ENCODE data around the gene KLC4.
"Not testable (repeated sequence)": the region's sequence is repeated elsewhere in the genome, so short reads cannot be mapped to it uniquely, and the experiment has no call there.

The KLC4 gene

DNA sequence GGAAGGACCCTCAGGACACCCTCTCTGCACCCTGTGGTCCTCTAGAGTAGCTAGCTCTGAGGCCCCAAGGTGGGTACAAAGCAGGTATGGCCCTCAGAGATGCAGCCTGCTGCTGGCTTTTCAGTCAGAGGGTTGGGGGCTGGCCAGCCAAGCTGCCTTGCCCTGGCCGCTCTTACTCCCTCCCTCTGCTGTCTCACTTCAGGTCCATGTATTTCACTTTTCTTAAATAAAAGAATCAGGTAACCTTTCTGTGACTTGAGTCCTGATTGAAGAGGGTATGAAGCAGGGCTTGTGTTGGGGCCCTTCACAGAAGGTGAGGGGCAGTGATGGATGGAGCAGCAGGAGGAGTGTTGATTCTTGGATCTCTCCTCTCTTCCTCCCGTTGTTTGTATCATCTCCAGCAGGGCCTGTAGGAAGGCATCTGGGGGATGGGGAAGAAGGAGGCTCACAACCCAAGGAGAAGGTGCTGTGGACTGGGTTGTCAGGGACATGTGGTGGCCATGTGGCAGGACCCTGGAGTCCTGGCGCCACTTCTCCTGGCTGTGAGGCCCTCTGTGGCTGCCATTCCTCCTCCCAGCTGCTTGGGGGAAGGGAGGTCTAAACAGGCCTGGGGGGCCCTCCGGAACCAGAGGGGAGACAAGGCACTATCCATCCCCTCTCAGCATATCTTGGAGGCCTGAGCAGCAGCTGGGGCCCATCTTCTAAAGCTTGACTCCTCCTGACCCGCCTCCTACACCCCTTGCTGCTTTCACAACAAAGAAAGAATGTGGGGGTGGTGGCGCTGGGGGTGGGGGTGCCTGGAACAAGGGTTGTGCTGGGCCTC lies 15.6 kb downstream of the KLC4 start:
- Mint-ChIP-seq H3K27me3 (peaks cover 29% of the 10 kb centered on the region), H3K4me3 (no peak overlapping the region), H3K36me3 (ENCODE audit: low read depth) (peaks cover 16% of the 10 kb centered on the region), H3K27ac (no peak overlapping the region), H3K9me3 (no peaks in the 10 kb centered on the region), H3K4me1 (ENCODE audit: low read depth) (peaks cover 9% of the 10 kb centered on the region)
- DNase-seq, result no peak

- H3K27ac Mint-ChIP-seq, result no peak within 1 kb of the TSS
- peaks cover 16% of the 10 kb centered on the region for H3K36me3 Mint-ChIP-seq (ENCODE audit: low read depth)
- H3K9me3 Mint-ChIP-seq, result no peaks in the 10 kb centered on the region
- H3K4me1 Mint-ChIP-seq (ENCODE audit: low read depth), result peaks cover 9% of the 10 kb centered on the region
- peaks cover 29% of the 10 kb centered on the region for H3K27me3 Mint-ChIP-seq
- DNase-seq, result peak; percentile 60
- H3K4me3 Mint-ChIP-seq, result peak within 1 kb of the TSS; percentile 74
These were observed 16.4 kb downstream of the KLC4 start, which contains the start of gene PTK7 for GRCh38 chr6:43075670-43076463. PTK7 (plus strand) TSS chr6:43076314; CDS start chr6:43076489, 175 bp downstream.

GRCh38 chr6:43076464-43077332 lies 17.3 kb downstream of the KLC4 start:
- Mint-ChIP-seq H3K4me3 (peak overlapping the region; percentile 74), H3K27me3 (peaks cover 29% of the 10 kb centered on the region), H3K4me1 (ENCODE audit: low read depth) (peaks cover 9% of the 10 kb centered on the region), H3K9me3 (no peaks in the 10 kb centered on the region), H3K36me3 (ENCODE audit: low read depth) (peaks cover 13% of the 10 kb centered on the region), H3K27ac (no peak overlapping the region)
- DNase-seq, result no peak

DNA sequence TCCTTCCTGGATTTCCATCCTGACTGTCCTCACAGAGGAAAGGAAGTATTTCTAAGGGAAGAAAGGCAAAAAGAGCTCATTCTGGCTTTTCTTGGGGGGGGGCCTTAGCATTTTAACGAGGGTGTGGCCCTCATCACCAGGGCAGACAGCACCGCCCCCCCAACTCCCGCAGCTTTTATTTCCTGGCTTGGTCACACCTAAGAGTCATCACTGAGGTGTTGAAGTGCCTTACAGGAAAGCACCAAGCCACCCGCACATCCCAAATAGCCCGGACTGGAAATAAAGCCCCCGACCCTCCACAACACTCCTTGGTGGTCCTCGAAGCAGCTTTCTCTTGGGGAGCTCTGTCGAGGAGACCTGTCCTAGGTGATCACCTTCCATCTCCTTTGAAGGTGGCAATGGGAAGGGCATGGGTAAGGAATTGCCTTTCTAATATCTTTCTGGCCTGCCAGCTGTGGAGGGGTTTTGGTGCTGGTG lies 17.9 kb downstream of the KLC4 start:
- H3K27me3 Mint-ChIP-seq, result peaks cover 29% of the 10 kb centered on the region
- H3K4me1 Mint-ChIP-seq (ENCODE audit: low read depth), result peaks cover 9% of the 10 kb centered on the region
- H3K27ac Mint-ChIP-seq, result no peak overlapping the region
- peaks cover 11% of the 10 kb centered on the region for H3K36me3 Mint-ChIP-seq (ENCODE audit: low read depth)
- peak overlapping the region; percentile 74 for H3K4me3 Mint-ChIP-seq
- no peak for DNase-seq
- no peaks in the 10 kb centered on the region for H3K9me3 Mint-ChIP-seq

DNA sequence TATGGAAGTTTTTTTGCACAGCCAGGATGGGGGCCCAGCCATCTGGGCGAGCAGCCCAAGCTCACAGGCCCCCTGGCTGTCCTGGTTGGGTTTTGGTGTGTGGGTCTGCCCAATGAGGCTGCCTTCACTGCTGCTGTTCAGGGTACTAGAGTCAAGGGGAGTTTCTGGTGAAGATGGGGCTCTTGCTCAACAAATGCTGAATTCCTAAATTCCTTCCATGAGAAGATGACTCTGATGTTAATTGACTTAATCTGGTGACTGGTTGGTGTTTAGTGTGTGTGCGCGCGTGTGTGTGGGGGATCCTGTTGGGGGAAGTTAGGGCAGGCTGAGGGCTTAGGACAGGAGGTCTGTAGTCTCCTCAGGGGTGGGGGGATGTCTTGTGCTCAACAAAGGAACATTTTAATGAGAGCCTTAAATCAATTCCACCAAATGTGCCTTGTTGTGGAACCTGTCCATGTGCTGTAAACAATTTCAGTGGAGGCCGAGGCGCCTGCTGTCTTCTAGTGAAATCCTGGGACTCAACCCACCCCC lies 18.6 kb downstream of the KLC4 start:
- peaks cover 9% of the 10 kb centered on the region for H3K4me1 Mint-ChIP-seq (ENCODE audit: low read depth)
- no peak overlapping the region for H3K4me3 Mint-ChIP-seq
- peaks cover 6% of the 10 kb centered on the region for H3K36me3 Mint-ChIP-seq (ENCODE audit: low read depth)
- no peak overlapping the region for H3K27ac Mint-ChIP-seq
- DNase-seq, result no peak
- peaks cover 29% of the 10 kb centered on the region for H3K27me3 Mint-ChIP-seq
- no peaks in the 10 kb centered on the region for H3K9me3 Mint-ChIP-seq

- H3K4me3 Mint-ChIP-seq, result no peak overlapping the region
- H3K9me3 Mint-ChIP-seq, result no peaks in the 10 kb centered on the region
- no peak for DNase-seq
- H3K27me3 Mint-ChIP-seq, result peaks cover 29% of the 10 kb centered on the region
- no peak overlapping the region for H3K27ac Mint-ChIP-seq
- peaks cover under 1% of the 10 kb centered on the region for H3K36me3 Mint-ChIP-seq (ENCODE audit: low read depth)
- H3K4me1 Mint-ChIP-seq (ENCODE audit: low read depth), result peaks cover 9% of the 10 kb centered on the region
These were observed 19.3 kb downstream of the KLC4 start for GRCh38 chr6:43078691-43079090.

GRCh38 chr6:43081043-43081442 lies 21.6 kb downstream of the KLC4 start:
- Mint-ChIP-seq H3K4me3 (no peak overlapping the region), H3K9me3 (no peaks in the 10 kb centered on the region), H3K4me1 (ENCODE audit: low read depth) (peaks cover 9% of the 10 kb centered on the region), H3K36me3 (ENCODE audit: low read depth) (no peaks in the 10 kb centered on the region), H3K27ac (no peak overlapping the region), H3K27me3 (peaks cover 23% of the 10 kb centered on the region)
- no peak for DNase-seq

- not testable (repeated sequence) for H3K27ac Mint-ChIP-seq; H3K9me3 Mint-ChIP-seq; H3K4me3 Mint-ChIP-seq; DNase-seq; H3K36me3 Mint-ChIP-seq (ENCODE audit: low read depth)
- peaks cover 11% of the 10 kb centered on the region for H3K4me1 Mint-ChIP-seq (ENCODE audit: low read depth)
- peaks cover 17% of the 10 kb centered on the region for H3K27me3 Mint-ChIP-seq
These were observed 22.5 kb downstream of the KLC4 start for GRCh38 chr6:43081922-43082321.

- Mint-ChIP-seq H3K27me3 (peaks cover 6% of the 10 kb centered on the region), H3K4me3 (no peak overlapping the region), H3K27ac (no peak overlapping the region), H3K36me3 (ENCODE audit: low read depth) (no peaks in the 10 kb centered on the region), H3K4me1 (ENCODE audit: low read depth) (peaks cover 8% of the 10 kb centered on the region), H3K9me3 (no peaks in the 10 kb centered on the region)
- DNase-seq, result no peak
These were observed 23.6 kb downstream of the KLC4 start for GRCh38 chr6:43082806-43083655.

DNA sequence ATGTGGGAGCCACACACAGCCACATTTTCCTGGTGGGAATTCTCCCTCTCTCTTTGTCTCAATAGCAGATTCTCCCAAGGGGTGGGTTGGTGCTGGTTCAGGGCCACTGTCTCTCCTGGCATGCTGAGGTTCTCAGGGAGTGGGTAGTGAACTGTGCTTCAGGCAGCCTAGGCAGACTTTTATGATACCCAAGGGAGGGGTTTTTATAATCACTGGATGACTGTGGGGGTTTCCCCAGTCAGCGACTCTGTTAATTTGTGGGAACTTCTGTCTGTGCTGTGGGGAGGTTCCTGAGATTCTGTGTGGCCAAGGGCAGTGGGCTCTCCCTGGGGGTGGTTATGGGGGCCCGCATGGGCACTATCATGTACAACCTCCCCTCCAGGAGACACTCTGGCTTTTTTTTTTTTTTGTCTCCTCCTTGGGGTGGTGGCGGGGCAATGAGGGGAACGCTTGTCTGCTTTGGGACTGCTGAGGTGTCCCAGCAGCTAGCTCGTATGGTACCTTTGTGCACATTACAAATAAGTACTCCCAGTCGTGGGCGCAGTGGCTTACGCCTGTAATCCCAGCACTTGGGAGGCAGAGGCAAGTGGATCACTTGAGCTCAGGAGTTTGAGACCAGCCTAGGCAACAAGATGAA lies 26.7 kb downstream of the KLC4 start:
- Mint-ChIP-seq H3K9me3 (no peaks in the 10 kb centered on the region), H3K4me3 (no peak overlapping the region), H3K36me3 (ENCODE audit: low read depth) (no peaks in the 10 kb centered on the region), H3K27ac (no peak overlapping the region), H3K4me1 (ENCODE audit: low read depth) (peaks cover 8% of the 10 kb centered on the region), H3K27me3 (no peaks in the 10 kb centered on the region)
- no peak for DNase-seq

DNA sequence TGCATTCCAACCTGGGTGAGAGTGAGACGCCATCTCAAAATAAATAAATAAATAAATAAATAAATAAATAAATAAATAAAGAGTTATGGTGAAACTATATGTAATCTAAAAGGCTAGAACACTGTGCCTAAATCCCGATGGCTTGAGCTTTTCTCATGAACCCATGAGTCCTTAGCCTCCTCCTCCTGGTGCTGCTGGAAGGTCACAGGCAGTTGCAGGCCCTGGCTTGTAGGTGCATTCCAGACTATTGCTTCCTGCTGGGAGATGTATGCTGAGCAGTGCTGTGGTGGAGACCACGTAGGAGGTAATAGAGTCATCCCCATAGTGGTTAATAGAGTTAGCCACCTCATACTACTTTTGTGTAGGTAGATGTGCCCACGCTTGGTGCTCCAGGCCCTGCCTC lies 29.2 kb downstream of the KLC4 start:
- no peaks in the 10 kb centered on the region for H3K9me3 Mint-ChIP-seq
- H3K27ac Mint-ChIP-seq, result no peak overlapping the region
- peaks cover 14% of the 10 kb centered on the region for H3K4me1 Mint-ChIP-seq (ENCODE audit: low read depth)
- no peaks in the 10 kb centered on the region for H3K36me3 Mint-ChIP-seq (ENCODE audit: low read depth)
- no peaks in the 10 kb centered on the region for H3K27me3 Mint-ChIP-seq
- no peak for DNase-seq
- no peak overlapping the region for H3K4me3 Mint-ChIP-seq

- Mint-ChIP-seq H3K4me1 (ENCODE audit: low read depth) (peaks cover 16% of the 10 kb centered on the region), H3K9me3 (no peaks in the 10 kb centered on the region), H3K4me3 (no peak overlapping the region), H3K36me3 (ENCODE audit: low read depth) (no peaks in the 10 kb centered on the region), H3K27ac (no peak overlapping the region), H3K27me3 (no peaks in the 10 kb centered on the region)
- no peak for DNase-seq
These were observed 30.0 kb downstream of the KLC4 start for GRCh38 chr6:43089467-43089866.

All from activated T-cell treated with anti-CD3 and anti-CD28 coated beads, Interleukin-2, amount 50 U/mL, for 24 hours (primary cell).